GM21619 (cell line): Measurements from ENCODE around the gene KEL.

Experiments
- ATAC-seq: cut with Tn5 transposase; IDR thresholded peaks from one replicate; pipeline ENCODE4 v1.9.1; 2021; ENCODE audit not compliant: unreplicated experiment

KEL gene

DNA sequence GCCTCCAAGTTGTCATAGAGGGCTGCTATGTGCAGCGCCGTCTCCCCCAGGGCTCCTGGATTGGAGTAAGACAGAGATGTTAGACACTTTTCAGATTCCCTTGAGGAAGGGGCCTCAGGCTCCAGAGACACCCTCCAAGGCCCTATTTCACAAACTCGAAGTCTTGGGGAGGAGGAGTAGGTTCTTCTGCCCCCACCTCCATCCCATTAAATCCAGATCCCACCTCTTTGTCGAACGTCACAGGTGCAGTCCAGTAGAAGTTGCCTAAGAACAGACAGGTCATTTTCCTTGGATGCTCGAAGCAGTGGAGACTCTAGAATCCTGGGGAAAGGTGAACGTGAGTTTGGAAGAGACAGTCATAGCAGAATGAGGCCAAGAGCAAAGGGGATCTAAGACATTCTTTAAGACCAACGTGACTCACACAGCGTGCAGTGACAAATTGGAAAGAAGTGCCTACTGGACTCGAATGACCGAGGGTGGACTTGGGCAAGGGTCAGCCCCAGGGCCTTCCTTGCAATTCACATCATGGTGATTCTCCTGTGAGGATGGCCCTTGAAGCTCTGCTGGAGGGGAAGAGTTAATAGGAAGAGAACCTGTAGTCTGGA is 31.9 kb downstream of the KEL start:
- ATAC-seq = no peak

DNA sequence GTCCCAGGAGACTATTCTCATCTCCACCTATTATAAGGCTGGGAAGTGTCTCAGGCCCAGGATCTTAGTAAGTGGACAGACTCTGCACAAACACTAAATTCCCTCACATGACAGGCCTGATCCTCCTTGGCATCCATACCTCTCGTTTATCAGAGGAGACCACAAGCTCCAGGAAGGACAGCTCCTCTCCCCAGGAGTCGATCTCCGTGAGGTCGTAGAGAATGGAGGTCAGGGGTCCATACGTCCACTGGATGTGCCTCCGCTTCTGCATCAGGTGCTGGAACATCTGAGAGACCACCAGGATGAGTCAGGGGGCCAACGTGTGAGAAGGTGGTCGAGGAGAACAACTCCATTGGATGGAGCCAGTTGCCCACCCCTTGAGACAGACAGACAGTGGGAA is 34.2 kb downstream of the KEL start:
- ATAC-seq = no peak

- no peak for ATAC-seq
Measured at GRCh38 chr7:142927085-142927745, 34.9 kb downstream of the KEL start.

DNA sequence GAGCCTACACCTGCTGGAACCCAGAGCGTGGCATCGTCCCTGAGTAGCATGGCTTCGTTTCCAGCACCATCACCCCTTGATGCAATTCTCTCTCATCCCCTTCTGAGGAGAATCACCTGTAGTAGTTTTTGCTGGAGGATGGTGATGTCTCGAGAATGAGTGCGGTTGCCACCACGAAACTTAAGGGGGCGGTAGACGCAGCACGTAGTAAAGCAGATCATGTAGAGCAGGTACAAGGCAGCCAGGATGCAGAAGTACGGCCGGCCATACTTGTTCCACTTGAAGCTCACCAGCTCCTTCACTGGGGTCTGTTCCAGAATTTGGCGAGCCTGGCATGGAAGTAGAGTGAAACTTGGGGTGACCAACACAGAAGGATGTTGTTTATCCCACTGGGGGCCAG is 36.8 kb downstream of the KEL start:
- no peak for ATAC-seq

DNA sequence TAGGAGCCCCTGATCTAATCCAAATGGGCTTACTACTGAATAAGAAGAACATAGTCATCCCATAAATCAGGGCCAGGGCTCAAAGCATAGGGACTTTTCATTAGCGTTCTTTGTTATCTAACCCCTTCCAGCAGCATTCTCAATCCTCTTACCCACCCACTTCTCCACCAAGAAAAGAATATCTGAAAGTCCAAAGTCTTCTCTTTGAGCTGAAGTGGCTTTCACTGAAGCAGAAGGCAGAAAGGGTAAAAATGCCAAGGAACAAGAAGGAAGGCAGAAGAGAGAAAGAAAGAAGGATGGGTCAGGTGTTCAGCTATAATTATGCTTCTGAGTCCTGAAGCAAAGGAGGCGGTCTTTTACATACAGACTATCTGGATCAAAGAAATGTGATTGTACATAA is 38.8 kb downstream of the KEL start:
- ATAC-seq = no peak

DNA sequence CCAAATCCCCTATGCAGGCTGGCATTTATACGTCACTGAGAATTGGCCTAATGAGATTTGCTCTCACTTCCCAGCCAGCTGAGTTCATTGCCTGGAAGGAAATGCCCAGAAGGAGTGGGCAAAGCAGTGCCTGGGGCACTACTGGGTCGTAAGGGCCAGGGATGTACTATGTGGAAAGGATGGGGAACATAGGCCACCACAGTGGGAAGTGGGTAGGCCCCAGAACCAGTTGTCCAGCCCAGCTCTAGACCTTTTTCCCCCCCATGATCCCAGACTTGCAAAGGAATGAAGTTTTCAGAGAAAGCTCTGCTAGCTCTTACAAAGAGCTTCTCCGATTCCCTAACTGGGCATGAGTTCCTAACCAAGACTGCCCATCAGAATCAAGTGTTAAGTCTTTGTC is 42.5 kb downstream of the KEL start:
- no peak for ATAC-seq

DNA sequence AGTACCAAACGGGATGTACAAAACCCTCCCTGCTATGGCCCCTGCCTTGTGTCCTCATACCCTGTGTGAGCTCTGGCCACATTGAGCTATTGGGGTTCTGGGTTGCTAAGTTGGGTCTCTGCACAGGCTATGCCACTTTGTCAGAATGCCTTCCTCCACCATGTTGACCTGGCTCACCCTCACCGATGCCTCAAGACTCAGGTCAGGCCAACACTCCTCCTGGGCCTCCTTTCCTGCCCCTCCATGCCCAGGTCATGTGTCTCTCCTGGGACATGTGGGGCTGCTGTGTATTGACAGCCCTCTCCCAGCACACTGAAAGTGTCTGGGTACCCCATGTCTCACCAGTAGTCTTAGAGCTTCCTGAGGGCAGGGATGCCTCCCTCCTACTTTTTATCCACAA is 43.3 kb downstream of the KEL start:
- no peak for ATAC-seq

GRCh38 chr7:142917447-142917846 is 44.7 kb downstream of the KEL start:
- ATAC-seq = no peak

DNA sequence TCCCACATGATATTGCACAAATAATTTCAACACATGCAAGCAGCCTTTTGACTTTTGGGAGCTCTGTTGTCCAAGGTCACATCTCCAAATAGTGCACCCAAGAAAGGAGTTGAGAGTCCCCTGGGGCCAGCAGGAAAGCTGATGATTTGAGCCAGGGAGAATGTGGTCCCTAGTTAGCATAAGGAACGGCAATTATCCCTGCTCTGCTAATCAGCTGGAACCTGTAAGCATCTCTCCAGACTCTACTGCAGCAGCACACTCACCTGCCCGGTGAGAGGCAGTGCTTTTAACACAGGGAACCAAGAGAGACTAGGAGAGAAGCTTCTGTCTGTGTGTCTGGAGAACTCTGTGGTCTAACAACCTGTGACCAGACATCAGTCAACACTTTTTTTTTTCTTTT is 45.7 kb downstream of the KEL start:
- ATAC-seq = no peak

DNA sequence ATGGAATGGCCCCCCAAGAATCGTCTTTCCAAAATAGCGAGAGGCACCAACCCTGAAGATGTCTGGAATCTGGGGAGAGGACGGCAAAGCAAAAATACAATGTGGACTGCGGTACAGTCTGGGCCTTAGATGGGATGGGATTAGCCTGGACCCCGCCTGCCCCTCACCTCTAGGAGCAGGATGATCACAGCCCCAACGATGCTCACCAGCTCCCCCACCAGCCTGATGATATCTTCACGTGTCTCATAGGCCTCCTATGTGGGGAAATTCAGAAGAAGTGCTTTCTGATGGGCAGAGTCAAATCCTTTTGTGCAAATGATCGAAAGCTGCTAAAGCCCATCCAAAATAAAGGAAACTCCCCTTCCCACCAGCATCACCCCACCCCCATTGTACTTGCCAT is 46.8 kb downstream of the KEL start:
- no peak for ATAC-seq

- ATAC-seq = no peak
Measured at GRCh38 chr7:142914121-142914520, 48.0 kb downstream of the KEL start.

DNA sequence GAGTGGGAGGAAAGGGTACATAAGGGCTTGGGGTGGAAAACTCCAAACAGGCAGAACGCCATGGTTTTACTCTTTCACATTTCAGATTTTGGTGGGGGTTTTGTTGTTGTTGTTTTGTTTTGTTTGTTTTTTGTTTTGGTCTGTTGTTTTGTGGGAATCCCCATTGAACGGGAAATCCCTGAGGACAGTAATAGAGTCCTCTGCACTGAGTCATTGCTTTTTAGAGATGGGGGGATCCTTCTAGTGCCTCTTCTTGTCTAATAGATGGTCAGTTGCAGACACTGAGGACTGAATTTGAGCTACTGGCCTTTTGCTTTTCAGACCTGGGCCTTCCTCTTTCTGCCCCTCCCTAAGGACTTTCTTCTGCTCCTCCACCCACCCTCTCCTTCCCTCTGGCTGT is 48.6 kb downstream of the KEL start:
- ATAC-seq = no peak

DNA sequence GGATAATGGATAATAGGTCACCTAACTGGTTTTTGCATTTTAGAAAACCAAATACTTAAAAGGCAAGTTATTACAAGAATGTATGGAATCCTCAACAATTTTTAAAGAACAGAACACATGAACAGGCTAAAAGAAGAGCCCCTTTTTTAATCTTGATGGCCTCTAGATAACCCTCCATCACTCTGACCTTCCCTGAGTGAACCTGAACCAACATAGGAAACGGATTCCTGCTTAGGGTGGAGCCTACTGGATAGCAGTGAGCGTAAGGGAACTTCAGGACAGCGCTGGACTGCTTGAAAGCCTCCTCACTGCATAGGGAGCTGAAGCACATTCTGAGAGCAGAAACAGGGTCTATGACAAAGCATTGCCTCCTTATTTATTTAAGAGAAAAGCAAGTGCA is 49.1 kb downstream of the KEL start:
- ATAC-seq = no peak

- no peak for ATAC-seq
Measured at GRCh38 chr7:142910481-142910880, 51.7 kb downstream of the KEL start.

GRCh38 chr7:142910031-142910433 is 52.1 kb downstream of the KEL start:
- no peak for ATAC-seq

DNA sequence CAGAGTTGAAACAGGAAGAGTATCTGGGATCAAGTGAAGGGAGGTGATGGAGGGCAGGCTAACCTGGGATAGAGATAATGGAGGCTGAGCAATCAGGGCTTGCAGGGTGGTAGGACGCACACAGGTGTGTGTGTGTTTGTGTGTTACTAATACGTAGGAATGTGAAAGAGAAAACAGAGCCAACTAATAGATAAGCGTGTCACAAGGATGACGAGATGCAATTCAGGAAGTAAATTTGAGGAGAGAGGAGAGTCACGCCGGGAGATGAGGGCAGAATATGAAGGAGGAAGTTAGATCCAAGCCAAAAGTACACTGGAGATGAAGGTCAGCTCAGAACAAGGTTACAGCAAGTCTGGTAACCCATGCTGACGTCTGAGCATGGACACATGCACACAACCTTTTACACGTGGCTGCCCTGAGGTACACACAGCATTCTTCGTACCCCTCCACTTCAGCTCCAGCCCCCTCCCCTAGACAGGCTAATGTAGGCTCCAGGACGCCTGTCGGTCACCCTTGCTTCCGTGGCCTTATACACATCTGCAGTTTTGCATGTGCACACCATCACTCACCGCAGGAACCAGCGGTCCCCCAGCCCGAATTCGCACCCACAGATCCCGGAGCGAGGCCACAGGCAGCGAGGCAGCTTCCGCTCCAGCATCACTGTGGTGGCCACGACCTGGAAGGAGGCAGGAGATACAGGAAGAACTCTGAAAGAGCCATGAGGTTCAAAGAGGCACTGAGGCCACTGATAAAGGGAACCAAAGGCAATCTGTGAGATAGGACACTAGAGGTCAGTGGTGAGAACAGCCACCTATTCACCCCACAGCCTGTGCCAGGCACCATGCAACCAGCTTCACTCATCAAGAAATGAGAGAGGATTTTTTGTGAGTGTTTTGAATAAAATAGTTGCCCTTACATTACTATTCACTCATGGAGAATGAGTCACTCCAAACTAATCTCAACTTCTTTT is 53.0 kb downstream of the KEL start:
- no peak for ATAC-seq

DNA sequence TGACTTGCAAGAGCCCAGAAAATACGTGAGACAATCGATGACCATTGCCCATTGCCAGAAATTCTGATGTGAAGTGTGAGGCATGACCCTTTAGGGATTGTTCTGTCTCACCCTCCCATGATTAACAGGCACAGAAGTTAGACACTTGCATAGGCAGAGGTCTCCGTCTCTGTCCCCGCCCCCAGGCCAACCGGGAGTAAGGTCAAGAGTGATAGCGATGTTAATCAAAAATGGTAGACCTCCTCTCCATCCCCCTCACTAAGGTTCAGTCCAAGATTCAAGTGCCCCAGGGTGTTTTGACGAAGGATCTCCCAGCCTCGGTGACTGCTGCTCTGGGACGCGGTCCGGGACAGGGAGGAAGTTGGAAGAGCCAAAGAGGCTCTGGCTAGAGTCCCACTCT is 53.9 kb downstream of the KEL start:
- ATAC-seq = no peak

DNA sequence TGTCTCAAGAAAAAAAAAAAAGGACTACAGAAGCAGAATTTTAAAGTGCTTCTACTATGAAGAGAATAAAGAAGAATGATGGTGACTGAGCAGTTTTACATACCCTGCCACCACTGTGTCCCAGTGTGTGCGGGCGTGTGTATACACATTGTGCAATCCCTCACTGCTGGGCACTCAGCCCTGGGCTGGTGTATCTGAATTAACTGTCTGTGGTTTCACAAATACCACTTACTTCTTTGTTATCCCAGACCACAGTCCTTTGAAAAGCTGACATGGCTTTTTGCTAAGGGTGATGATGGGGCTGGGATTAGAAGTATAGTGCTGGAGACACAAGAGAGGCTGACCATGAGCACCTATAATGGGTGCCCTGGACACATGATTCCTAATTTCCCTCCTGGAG is 55.5 kb downstream of the KEL start:
- ATAC-seq = no peak

DNA sequence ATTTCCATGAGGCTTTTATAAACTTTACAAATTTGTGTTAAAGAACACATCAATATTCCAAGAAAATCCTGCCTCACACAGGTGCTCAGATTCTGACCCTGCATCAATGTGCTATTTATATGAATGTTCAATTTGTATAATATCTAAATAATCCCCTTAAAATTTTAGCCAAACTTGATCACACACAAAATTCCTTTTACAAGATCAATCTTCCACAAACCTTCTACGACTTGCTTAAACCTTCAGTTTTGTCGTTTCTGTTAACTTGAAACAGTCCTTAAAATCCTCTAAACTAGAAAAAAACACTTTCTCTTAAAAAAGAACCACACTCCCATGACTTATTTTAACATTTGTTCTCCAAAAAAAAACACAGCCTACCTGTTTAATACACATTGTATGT is 56.4 kb downstream of the KEL start:
- no peak for ATAC-seq

- ATAC-seq = no peak
Measured at GRCh38 chr7:142904128-142904527, 58.0 kb downstream of the KEL start.

DNA sequence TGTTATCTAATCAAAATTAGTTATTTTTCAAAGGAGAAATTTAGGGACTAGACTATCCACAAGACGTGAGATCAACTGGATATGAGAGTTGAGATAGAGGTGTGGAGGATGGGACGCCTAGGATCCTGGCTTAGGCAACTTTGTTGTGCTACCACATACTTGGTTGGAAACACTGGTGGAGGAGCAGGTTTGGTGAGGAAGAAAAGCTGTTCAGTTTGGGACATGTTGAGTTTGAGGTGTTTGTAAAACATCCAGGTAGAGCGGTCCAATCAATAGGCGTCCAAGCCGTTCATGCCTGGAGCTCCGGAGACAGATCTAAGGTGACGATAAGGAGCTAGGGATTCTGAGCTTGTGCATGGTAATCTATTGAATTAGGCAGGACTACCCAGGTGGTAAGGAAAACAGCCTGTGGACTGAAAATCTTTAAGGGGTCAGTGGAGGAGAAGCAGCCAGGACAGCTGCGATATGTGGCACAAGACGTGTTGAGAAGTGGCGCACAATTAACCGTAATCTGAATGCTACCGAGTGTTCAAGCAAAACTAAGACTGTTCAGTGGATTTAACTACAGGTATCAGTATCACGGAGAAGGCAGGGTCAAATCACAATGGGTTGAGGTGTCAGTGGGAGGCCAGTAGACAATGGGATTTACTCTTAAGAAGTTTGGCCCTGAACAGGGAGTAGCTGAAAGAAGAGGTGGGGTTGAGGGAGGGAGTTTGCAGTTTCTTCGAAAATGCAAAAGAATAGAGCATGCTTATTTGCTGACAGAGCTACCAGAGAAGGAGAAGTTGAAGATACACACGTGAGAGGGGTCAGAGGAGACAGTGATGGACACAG is 60.5 kb downstream of the KEL start:
- no peak for ATAC-seq
